ENCODE data around the gene JAK1. TPM values are rescaled to one million over a fixed set of nuclear protein-coding genes. Genes with fewer than 3 reads are reported as not detected.

Gene JAK1
- total and polyA plus RNA-seq, 9 of the 15 experiments (the other 6 are each of a cell fraction or from before 2014, with no cell fraction given), result 9.7 to 44.1 (median 42.5) TPM

DNA sequence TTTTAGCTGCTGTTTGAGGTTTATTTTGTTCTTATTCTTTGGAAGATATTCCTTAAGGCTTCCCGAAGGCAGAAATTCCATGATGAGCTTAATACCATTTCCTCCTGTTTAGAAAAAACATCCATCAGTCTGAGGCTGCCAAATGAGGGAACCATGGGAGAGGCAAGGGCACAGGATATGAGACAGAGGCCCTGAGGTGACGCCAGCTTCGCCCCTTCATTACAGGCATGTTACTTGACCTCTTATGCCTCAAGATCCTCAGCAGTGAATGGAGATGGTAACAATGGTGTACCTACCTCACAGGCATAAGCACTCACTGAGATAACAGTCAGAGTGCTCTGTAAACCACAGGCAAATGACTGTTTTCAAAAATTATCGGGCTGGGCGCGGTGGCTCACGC lies 127.9 kb downstream of the JAK1 start:
- CTCF ChIA-PET (ENCODE audit: low intra/inter-chr PET ratio), result no interaction called here
- intact Hi-C loops (cut with micrococcal nuclease), result loop anchor here (5.0 kb wide), 1 partner anchor 184 kb away; no protein-coding TSS in a partner anchor
- no peak for FAIRE-seq

More for the DNA sequence above, 127.9 kb downstream of the JAK1 start:
- Histone ChIP-seq H3K36me3 (ENCODE audit: control insufficient read depth, insufficient read depth, low read length) (peaks cover 75% of the 10 kb centered on the region; the same call in 2 of the 3 replicates), H3K9me1 (ENCODE audit: control insufficient read depth, insufficient read depth, low read length) (no peaks in the 10 kb centered on the region), H3K4me2 (ENCODE audit: insufficient read depth, low read length) (no peak overlapping the region), H3K27ac (ENCODE audit: extremely low read depth, low read depth, low read length) (no peak overlapping the region), H3K4me1 (replicated peaks in 1 of 2; ENCODE audit: control insufficient read depth in 2 of 2, insufficient read depth in 2 of 2, low read length in 2 of 2) (no peaks in the 10 kb centered on the region), H3K27me3 (ENCODE audit: control insufficient read depth in 2 of 2, insufficient read depth in 2 of 2, low read length in 2 of 2) (no peaks in the 10 kb centered on the region), H4K20me1 (replicated peaks; ENCODE audit: control insufficient read depth, insufficient read depth, low read length) (no peaks in the 10 kb centered on the region), H3K79me2 (ENCODE audit: control insufficient read depth, insufficient read depth, low read length) (no peaks in the 10 kb centered on the region), H3K9ac (ENCODE audit: insufficient read depth in 1 of 2, low read depth in 2 of 2, low read length in 2 of 2) (no peak overlapping the region), H3K4me3 (no peak overlapping the region), H3K9me3 (replicated peaks; ENCODE audit: control insufficient read depth, insufficient read depth, low read depth, low read length) (no peaks in the 10 kb centered on the region), H2AFZ (ENCODE audit: low read depth, low read length) (no peak overlapping the region)
- in situ Hi-C loops (cut with MboI), result no loop called here
- TF ChIP-seq TSC22D4 (tag; IDR thresholded peaks at IDR 0.05) (no peak), DNMT1 (IDR thresholded peaks at IDR 0.05) (no peak), RAD51 (IDR thresholded peaks at IDR 0.05; ENCODE audit: borderline replicate concordance, low read depth) (no peak), ZNF224 (CRISPR knock-in tag; IDR thresholded peaks at IDR 0.05) (no peak), SPI1 (IDR thresholded peaks at IDR 0.05; ENCODE audit: borderline replicate concordance, low read depth, low read length) (no peak), SIN3B (IDR thresholded peaks at IDR 0.05; ENCODE audit: low read depth) (no peak), RBM14 (IDR thresholded peaks at IDR 0.05; ENCODE audit: borderline replicate concordance, insufficient read depth, low read depth, low read length) (no peak), SREBF2 (CRISPR knock-in tag; IDR thresholded peaks at IDR 0.05) (no peak), ERF (CRISPR knock-in tag; IDR thresholded peaks at IDR 0.05) (no peak)
- TF ChIP-seq, protein P1, sequence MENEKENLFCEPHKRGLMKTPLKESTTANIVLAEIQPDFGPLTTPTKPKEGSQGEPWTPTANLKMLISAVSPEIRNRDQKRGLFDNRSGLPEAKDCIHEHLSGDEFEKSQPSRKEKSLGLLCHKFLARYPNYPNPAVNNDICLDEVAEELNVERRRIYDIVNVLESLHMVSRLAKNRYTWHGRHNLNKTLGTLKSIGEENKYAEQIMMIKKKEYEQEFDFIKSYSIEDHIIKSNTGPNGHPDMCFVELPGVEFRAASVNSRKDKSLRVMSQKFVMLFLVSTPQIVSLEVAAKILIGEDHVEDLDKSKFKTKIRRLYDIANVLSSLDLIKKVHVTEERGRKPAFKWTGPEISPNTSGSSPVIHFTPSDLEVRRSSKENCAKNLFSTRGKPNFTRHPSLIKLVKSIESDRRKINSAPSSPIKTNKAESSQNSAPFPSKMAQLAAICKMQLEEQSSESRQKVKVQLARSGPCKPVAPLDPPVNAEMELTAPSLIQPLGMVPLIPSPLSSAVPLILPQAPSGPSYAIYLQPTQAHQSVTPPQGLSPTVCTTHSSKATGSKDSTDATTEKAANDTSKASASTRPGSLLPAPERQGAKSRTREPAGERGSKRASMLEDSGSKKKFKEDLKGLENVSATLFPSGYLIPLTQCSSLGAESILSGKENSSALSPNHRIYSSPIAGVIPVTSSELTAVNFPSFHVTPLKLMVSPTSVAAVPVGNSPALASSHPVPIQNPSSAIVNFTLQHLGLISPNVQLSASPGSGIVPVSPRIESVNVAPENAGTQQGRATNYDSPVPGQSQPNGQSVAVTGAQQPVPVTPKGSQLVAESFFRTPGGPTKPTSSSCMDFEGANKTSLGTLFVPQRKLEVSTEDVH (IDR thresholded peaks at IDR 0.05; ENCODE audit: low read depth, partially characterized antibody), result no peak
- TF ChIP-seq, protein P2, sequence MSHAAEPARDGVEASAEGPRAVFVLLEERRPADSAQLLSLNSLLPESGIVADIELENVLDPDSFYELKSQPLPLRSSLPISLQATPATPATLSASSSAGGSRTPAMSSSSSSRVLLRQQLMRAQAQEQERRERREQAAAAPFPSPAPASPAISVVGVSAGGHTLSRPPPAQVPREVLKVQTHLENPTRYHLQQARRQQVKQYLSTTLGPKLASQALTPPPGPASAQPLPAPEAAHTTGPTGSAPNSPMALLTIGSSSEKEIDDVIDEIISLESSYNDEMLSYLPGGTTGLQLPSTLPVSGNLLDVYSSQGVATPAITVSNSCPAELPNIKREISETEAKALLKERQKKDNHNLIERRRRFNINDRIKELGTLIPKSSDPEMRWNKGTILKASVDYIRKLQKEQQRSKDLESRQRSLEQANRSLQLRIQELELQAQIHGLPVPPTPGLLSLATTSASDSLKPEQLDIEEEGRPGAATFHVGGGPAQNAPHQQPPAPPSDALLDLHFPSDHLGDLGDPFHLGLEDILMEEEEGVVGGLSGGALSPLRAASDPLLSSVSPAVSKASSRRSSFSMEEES (CRISPR knock-in tag; IDR thresholded peaks at IDR 0.05), result no peak
- TF ChIP-seq, protein P3, sequence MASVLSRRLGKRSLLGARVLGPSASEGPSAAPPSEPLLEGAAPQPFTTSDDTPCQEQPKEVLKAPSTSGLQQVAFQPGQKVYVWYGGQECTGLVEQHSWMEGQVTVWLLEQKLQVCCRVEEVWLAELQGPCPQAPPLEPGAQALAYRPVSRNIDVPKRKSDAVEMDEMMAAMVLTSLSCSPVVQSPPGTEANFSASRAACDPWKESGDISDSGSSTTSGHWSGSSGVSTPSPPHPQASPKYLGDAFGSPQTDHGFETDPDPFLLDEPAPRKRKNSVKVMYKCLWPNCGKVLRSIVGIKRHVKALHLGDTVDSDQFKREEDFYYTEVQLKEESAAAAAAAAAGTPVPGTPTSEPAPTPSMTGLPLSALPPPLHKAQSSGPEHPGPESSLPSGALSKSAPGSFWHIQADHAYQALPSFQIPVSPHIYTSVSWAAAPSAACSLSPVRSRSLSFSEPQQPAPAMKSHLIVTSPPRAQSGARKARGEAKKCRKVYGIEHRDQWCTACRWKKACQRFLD (CRISPR knock-in tag; IDR thresholded peaks at IDR 0.05), result no peak
- POLR2A ChIA-PET, result no interaction called here
- DNase-seq (ENCODE audit: extremely low read depth in 1 of 4, low spot score in 3 of 4) (no peak), ATAC-seq (no peak)
- BruUV-seq (replicated peaks), result no TSS peak
- WGBS (ENCODE audit: insufficient coverage, low coverage, missing lambda C conversion rate), result 94% methylated on average over 4 of the region's 7 CpGs

Data from K562 (cell line).